ENCODE measurements around the gene GPS1.

GPS1 gene

GRCh38 chr17:82079001-82079677 lies 27.4 kb downstream of the GPS1 start:
- Histone ChIP-seq H2BK120ac (ENCODE audit: insufficient read depth, low read length, poor library complexity) (no peak overlapping the region), H2AFZ (ENCODE audit: insufficient read depth, low read length, poor library complexity) (no peak overlapping the region), H3K79me1 (ENCODE audit: low read length) (no peaks in the 10 kb centered on the region), H2AK5ac (ENCODE audit: low read length) (no peak overlapping the region), H3K4me1 (ENCODE audit: control insufficient read depth in 1 of 2, insufficient read depth in 2 of 2, low read length in 2 of 2) (no peaks in the 10 kb centered on the region), H3K9ac (ENCODE audit: low read length) (no peak overlapping the region), H2BK12ac (ENCODE audit: low read length) (no peak overlapping the region), H3K36me3 (ENCODE audit: control insufficient read depth in 1 of 2, insufficient read depth in 2 of 2, low read length in 2 of 2) (peaks cover 66 to 68% of the 10 kb centered on the region in 2 experiments), H3K27me3 (ENCODE audit: insufficient read depth, low read length) (no peaks in the 10 kb centered on the region), H3K14ac (ENCODE audit: low read length) (no peak overlapping the region), H3K23ac (ENCODE audit: low read length) (no peak overlapping the region), H3K4me3 (ENCODE audit: low read depth, low read length) (no peak overlapping the region), H3K27ac (ENCODE audit: low read depth, low read length) (no peak overlapping the region), H3K79me2 (ENCODE audit: control insufficient read depth, insufficient read depth, low read length, poor library complexity) (no peaks in the 10 kb centered on the region), H3K9me3 (ENCODE audit: insufficient read depth, low read depth, low read length) (peaks cover 4% of the 10 kb centered on the region), H4K91ac (ENCODE audit: low read depth, low read length) (no peak overlapping the region), H4K12ac (ENCODE audit: low read depth, low read length) (no peak overlapping the region), H3K4me2 (ENCODE audit: low read length) (no peak overlapping the region), H4K8ac (ENCODE audit: low read depth, low read length) (no peak overlapping the region), H2BK5ac (ENCODE audit: low read depth, low read length, poor library complexity) (no peak overlapping the region), H3K4ac (ENCODE audit: low read depth, low read length) (no peak overlapping the region), H3K18ac (ENCODE audit: low read length) (no peak overlapping the region)
- WGBS (ENCODE audit: extremely low coverage, insufficient coverage, insufficient read length): no CpG with 5 or more reads among the region's 47 CpGs
- DNase-seq: no peak

GRCh38 chr17:82080048-82080788 lies 28.5 kb downstream of the GPS1 start:
- WGBS (ENCODE audit: extremely low coverage, insufficient coverage, insufficient read length): no CpG with 5 or more reads among the region's 36 CpGs
- H2BK12ac ChIP-seq (ENCODE audit: low read length): no peak overlapping the region

GRCh38 chr17:82080789-82081464 lies 29.2 kb downstream of the GPS1 start:
- Histone ChIP-seq H3K9ac (ENCODE audit: low read length) (no peak overlapping the region), H2AFZ (ENCODE audit: insufficient read depth, low read length, poor library complexity) (no peak overlapping the region), H3K79me2 (ENCODE audit: control insufficient read depth, insufficient read depth, low read length, poor library complexity) (no peaks in the 10 kb centered on the region), H2BK5ac (ENCODE audit: low read depth, low read length, poor library complexity) (no peak overlapping the region), H4K12ac (ENCODE audit: low read depth, low read length) (no peak overlapping the region), H3K14ac (ENCODE audit: low read length) (no peak overlapping the region), H3K27me3 (ENCODE audit: insufficient read depth, low read length) (no peaks in the 10 kb centered on the region), H4K8ac (ENCODE audit: low read depth, low read length) (no peak overlapping the region), H4K91ac (ENCODE audit: low read depth, low read length) (no peak overlapping the region), H2AK5ac (ENCODE audit: low read length) (no peak overlapping the region), H2BK12ac (ENCODE audit: low read length) (no peak overlapping the region), H3K4me2 (ENCODE audit: low read length) (no peak overlapping the region), H3K27ac (ENCODE audit: low read depth, low read length) (no peak overlapping the region), H3K36me3 (ENCODE audit: control insufficient read depth in 1 of 2, insufficient read depth in 2 of 2, low read length in 2 of 2) (peaks cover 84 to 86% of the 10 kb centered on the region in 2 experiments), H3K18ac (ENCODE audit: low read length) (no peak overlapping the region), H3K23ac (ENCODE audit: low read length) (no peak overlapping the region), H3K4me3 (ENCODE audit: low read depth, low read length) (no peak overlapping the region), H2BK120ac (ENCODE audit: insufficient read depth, low read length, poor library complexity) (no peak overlapping the region), H3K4ac (ENCODE audit: low read depth, low read length) (no peak overlapping the region), H3K4me1 (ENCODE audit: control insufficient read depth in 1 of 2, insufficient read depth in 2 of 2, low read length in 2 of 2) (no peaks in the 10 kb centered on the region), H3K79me1 (ENCODE audit: low read length) (no peaks in the 10 kb centered on the region), H3K9me3 (ENCODE audit: insufficient read depth, low read depth, low read length) (peaks cover 6% of the 10 kb centered on the region)
- DNase-seq: no peak
- WGBS (ENCODE audit: extremely low coverage, insufficient coverage, insufficient read length): no CpG with 5 or more reads among the region's 44 CpGs

More at GRCh38 chr17:82080048-82080788, 28.5 kb downstream of the GPS1 start:
- no peaks in the 10 kb centered on the region for H3K27me3 ChIP-seq (ENCODE audit: insufficient read depth, low read length)
- no peak overlapping the region for H3K4ac ChIP-seq (ENCODE audit: low read depth, low read length)
- no peak overlapping the region for H2BK120ac ChIP-seq (ENCODE audit: insufficient read depth, low read length, poor library complexity)
- H2AK5ac ChIP-seq (ENCODE audit: low read length): no peak overlapping the region
- H3K18ac ChIP-seq (ENCODE audit: low read length): no peak overlapping the region
- no peaks in the 10 kb centered on the region for H3K4me1 ChIP-seq (ENCODE audit: control insufficient read depth in 1 of 2, insufficient read depth in 2 of 2, low read length in 2 of 2)
- H3K79me2 ChIP-seq (ENCODE audit: control insufficient read depth, insufficient read depth, low read length, poor library complexity): no peaks in the 10 kb centered on the region
- H3K27ac ChIP-seq (ENCODE audit: low read depth, low read length): no peak overlapping the region
- no peaks in the 10 kb centered on the region for H3K79me1 ChIP-seq (ENCODE audit: low read length)
- no peak overlapping the region for H3K23ac ChIP-seq (ENCODE audit: low read length)
- no peak overlapping the region for H3K14ac ChIP-seq (ENCODE audit: low read length)
- H3K9me3 ChIP-seq (ENCODE audit: insufficient read depth, low read depth, low read length): peaks cover 4% of the 10 kb centered on the region
- no peak overlapping the region for H4K91ac ChIP-seq (ENCODE audit: low read depth, low read length)
- H4K8ac ChIP-seq (ENCODE audit: low read depth, low read length): no peak overlapping the region
- no peak for DNase-seq
- peak overlapping the region; percentile 32 for H3K4me3 ChIP-seq (ENCODE audit: low read depth, low read length)
- H3K9ac ChIP-seq (ENCODE audit: low read length): no peak overlapping the region
- H2AFZ ChIP-seq (ENCODE audit: insufficient read depth, low read length, poor library complexity): no peak overlapping the region
- H4K12ac ChIP-seq (ENCODE audit: low read depth, low read length): no peak overlapping the region
- H3K36me3 ChIP-seq (ENCODE audit: control insufficient read depth in 1 of 2, insufficient read depth in 2 of 2, low read length in 2 of 2): peaks cover 76 to 79% of the 10 kb centered on the region in 2 experiments
- H3K4me2 ChIP-seq (ENCODE audit: low read length): no peak overlapping the region
- H2BK5ac ChIP-seq (ENCODE audit: low read depth, low read length, poor library complexity): no peak overlapping the region

- no peak overlapping the region for H3K27ac ChIP-seq (ENCODE audit: low read depth, low read length)
- no peak overlapping the region for H2BK5ac ChIP-seq (ENCODE audit: low read depth, low read length, poor library complexity)
- no peak overlapping the region for H4K8ac ChIP-seq (ENCODE audit: low read depth, low read length)
- H2BK12ac ChIP-seq (ENCODE audit: low read length): no peak overlapping the region
- no peak overlapping the region for H2AK5ac ChIP-seq (ENCODE audit: low read length)
- no peaks in the 10 kb centered on the region for H3K4me1 ChIP-seq (ENCODE audit: control insufficient read depth in 1 of 2, insufficient read depth in 2 of 2, low read length in 2 of 2)
- H4K12ac ChIP-seq (ENCODE audit: low read depth, low read length): no peak overlapping the region
- no peak overlapping the region for H3K4ac ChIP-seq (ENCODE audit: low read depth, low read length)
- no peak overlapping the region for H3K23ac ChIP-seq (ENCODE audit: low read length)
- no peaks in the 10 kb centered on the region for H3K79me2 ChIP-seq (ENCODE audit: control insufficient read depth, insufficient read depth, low read length, poor library complexity)
- no peaks in the 10 kb centered on the region for H3K27me3 ChIP-seq (ENCODE audit: insufficient read depth, low read length)
- WGBS (ENCODE audit: extremely low coverage, insufficient coverage, insufficient read length): no CpG with 5 or more reads among the region's 20 CpGs
- H3K36me3 ChIP-seq (ENCODE audit: control insufficient read depth in 1 of 2, insufficient read depth in 2 of 2, low read length in 2 of 2): peaks cover 90 to 92% of the 10 kb centered on the region in 2 experiments
- H3K9ac ChIP-seq (ENCODE audit: low read length): no peak overlapping the region
- DNase-seq: no peak
- no peak overlapping the region for H4K91ac ChIP-seq (ENCODE audit: low read depth, low read length)
- no peak overlapping the region for H3K14ac ChIP-seq (ENCODE audit: low read length)
- peaks cover 8% of the 10 kb centered on the region for H3K9me3 ChIP-seq (ENCODE audit: insufficient read depth, low read depth, low read length)
- no peak overlapping the region for H3K4me2 ChIP-seq (ENCODE audit: low read length)
- no peak overlapping the region for H2AFZ ChIP-seq (ENCODE audit: insufficient read depth, low read length, poor library complexity)
- no peaks in the 10 kb centered on the region for H3K79me1 ChIP-seq (ENCODE audit: low read length)
- no peak overlapping the region for H3K18ac ChIP-seq (ENCODE audit: low read length)
- H3K4me3 ChIP-seq (ENCODE audit: low read depth, low read length): no peak overlapping the region
- H2BK120ac ChIP-seq (ENCODE audit: insufficient read depth, low read length, poor library complexity): no peak overlapping the region
Measured at GRCh38 chr17:82081546-82081945, 29.8 kb downstream of the GPS1 start.
